ENCODE results near the gene OXNAD1. TPM values are rescaled to one million over a fixed set of nuclear protein-coding genes. Genes with fewer than 3 reads are reported as not detected.

The OXNAD1 gene, protein sequence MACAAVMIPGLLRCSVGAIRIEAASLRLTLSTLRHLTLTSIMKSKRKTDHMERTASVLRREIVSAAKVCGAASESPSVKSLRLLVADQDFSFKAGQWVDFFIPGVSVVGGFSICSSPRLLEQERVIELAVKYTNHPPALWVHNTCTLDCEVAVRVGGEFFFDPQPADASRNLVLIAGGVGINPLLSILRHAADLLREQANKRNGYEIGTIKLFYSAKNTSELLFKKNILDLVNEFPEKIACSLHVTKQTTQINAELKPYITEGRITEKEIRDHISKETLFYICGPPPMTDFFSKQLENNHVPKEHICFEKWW
- total RNA-seq (ENCODE audit: insufficient read depth, low replicate concordance) = 26.5 TPM

DNA sequence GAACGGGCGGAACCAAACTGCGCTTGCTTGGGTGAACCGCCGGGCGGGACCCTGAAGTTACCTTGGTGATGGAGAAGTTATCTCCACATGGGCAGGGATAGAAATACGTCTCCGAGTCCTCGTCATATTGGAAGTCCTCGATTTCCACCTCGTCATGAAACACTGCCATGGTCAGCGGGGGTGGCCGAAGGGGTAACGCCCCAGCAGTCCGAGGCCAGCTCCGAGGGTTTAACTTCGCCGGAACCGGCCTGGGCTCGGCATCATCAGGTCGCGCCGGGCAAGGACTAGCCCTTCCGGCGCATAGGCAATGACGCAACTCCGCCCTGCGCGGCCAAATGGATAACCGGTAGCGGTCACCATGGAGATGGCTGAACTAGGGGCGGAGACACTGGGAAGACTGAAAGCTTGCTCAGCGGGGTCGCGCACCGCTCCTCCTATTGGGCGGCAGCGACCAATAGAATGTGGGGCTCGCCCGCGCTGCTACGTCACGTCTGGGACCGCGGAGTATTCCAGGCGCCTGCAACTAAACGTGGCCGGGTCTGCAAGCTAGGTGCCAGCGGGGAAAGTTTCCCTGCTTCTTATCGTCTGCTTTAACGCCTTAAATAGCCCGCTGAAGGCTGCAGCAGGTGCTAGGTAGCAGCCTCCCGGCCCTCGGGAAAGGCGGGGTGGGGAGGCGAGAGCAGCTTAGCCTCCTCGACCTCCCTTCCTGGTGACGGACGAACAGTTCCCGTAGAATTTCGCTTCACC, at the start of gene OXNAD1, which contains the start of gene DPH3:
Gene OXNAD1, plus strand, starts transcription at position 505 of the 747 bp plus-strand sequence. CDS start 5,741 bp downstream, outside the sequence.
Gene DPH3, minus strand, starts transcription at position 236 of the 747 bp plus-strand sequence. Its CDS starts 67 bp downstream, at position 169.
- DNase-seq (ENCODE audit: low spot score) = peak; percentile 100

DNA sequence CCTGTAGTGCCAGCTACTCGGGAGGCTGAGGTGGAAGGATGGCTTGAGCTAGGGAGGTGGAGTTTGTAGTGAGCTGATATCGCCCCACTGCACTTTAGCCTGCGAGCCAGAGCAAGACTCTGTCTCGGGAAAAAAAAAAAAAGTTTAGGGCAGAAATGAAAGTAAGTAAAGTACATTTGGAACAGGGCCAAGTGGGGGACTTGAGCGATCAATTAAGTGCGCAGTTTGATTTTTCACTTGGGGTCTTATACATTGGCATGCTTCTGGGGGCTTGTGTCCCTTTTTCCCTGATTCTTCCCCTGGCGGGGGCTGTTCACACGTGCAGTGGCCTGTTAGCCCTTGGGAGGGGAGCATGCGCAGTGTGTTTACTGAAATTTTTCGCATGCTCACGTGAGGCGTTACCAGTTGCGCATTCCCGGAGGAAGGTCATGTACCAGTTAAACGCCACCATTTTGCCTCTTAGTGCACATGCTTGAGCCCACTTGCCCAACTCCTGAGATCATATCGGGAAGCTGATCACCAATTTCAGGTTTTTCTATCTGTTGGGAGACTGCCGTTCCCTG, 48.6 kb upstream of the OXNAD1 start:
- DNase-seq (ENCODE audit: low spot score) = no peak

GRCh38 chr3:16219777-16220176, 45.2 kb upstream of the OXNAD1 start:
- DNase-seq (ENCODE audit: low spot score) = no peak

DNA sequence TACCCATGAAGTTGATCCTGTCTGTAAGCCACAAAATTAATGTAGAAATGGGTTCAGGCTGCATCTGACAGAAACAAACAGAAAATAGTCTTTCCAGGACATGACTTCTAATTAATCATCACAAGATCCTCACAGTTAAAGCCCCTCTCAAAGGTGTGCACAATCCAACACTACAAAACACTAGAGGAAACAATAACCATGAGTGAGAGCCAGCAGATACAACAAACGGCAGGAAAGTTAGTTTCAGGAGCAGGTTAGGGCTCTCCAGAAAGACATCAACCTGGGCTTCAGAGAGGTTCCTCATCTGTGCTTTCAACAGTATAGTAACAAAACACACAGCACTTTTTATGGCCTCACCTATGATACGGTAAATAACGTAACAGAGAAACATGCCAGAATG, 43.0 kb upstream of the OXNAD1 start:
- DNase-seq (ENCODE audit: low spot score) = no peak

GRCh38 chr3:16222547-16222946, 42.5 kb upstream of the OXNAD1 start:
- no peak for DNase-seq (ENCODE audit: low spot score)

GRCh38 chr3:16224325-16224724, 40.7 kb upstream of the OXNAD1 start:
- DNase-seq (ENCODE audit: low spot score) = no peak

- no peak for DNase-seq (ENCODE audit: low spot score)
Measured at GRCh38 chr3:16227566-16227965, 37.4 kb upstream of the OXNAD1 start.

GRCh38 chr3:16229681-16230080, 35.3 kb upstream of the OXNAD1 start:
- DNase-seq (ENCODE audit: low spot score) = no peak

GRCh38 chr3:16231983-16232382, 33.0 kb upstream of the OXNAD1 start:
- DNase-seq (ENCODE audit: low spot score) = no peak

DNA sequence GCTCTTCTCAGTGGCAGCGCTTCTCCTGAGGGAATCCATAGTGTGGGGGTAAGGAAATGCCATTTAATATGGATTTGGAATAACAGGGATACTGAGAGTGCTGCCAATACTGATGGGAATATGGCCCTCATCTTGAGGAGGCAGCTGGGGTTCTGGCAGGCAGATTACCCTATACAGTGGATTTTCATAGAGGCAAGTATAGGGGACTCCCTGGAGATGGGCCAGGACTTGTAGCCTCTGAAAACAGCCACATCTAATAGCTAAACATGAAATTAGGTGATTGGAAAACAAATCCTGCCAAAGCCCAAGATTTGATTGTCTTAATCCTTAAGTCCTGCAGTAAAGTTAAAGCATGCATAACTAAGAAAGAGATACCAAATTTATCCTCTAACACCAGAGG, 31.2 kb upstream of the OXNAD1 start:
- no peak for DNase-seq (ENCODE audit: low spot score)

DNA sequence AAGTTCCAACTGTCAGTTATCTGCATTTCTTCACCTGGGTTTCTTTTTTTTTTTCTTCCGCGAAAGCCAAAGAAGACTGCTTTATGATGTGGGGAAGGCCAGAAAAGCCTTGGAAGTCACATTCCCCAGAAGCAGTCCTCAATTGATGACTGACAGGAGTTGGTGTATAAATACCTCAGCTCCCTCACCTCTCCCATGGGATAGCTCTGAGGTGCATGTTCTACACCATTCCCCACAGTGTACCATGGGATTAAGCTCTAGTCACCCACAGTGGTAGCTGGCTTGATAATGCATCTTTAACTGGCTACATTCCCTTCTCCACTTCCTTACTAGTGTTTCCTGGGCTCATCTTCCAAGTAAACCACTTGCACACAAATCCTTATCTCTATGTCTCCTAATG, 30.7 kb upstream of the OXNAD1 start:
- no peak for DNase-seq (ENCODE audit: low spot score)

DNA sequence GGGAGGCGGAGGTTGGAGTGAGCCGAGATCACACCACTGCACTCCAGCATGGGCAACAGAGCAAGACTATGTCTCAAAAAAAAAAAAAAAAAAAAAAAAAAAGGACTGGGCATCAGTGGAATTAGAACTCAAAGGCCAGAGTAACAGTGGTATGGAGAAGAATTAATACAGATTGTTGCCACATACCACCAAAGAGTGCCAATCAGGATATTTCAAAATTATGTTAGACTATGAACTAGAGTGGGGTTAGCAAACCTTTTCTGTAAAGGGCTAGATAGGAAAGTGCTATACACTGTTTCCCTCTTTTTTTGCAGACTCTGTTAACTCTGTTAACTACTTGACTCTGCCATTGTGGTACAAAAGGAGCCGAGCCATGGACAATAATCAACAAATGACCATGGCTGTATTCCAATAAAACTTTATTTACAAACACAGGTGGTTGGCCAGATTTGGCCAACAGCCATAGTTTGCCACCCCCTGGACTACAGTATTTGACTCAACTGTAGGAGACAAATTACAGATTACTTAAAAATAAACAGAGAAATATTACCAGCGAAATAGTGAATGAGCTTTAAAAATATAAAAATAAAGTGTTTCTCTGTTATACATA, 28.9 kb upstream of the OXNAD1 start:
- no peak for DNase-seq (ENCODE audit: low spot score)

DNA sequence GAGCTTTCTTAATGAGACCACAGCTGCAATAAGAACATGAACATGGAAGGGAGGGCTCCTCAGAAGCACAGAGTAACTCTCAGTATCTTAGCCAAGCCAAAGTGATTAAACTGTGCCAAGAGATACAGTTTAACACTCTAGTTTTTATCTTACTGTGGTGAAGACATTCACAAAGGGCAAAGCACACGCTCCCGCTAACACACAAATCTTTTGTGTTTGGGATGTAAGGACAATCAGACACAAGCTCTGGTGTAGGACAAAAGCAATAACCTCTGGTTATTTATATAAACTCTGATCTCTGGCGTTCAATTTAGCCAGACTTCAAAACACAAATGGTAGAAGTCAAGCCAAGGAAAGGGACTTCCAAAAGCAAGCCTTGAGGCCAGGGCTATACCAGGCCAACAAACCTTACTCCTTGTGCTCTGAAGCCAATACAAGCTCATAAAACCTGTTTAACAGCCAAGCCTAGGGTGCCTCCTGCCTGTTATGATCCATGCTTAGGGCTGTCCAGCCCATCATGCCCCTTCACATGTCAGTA, 28.1 kb upstream of the OXNAD1 start:
- DNase-seq (ENCODE audit: low spot score) = no peak

DNA sequence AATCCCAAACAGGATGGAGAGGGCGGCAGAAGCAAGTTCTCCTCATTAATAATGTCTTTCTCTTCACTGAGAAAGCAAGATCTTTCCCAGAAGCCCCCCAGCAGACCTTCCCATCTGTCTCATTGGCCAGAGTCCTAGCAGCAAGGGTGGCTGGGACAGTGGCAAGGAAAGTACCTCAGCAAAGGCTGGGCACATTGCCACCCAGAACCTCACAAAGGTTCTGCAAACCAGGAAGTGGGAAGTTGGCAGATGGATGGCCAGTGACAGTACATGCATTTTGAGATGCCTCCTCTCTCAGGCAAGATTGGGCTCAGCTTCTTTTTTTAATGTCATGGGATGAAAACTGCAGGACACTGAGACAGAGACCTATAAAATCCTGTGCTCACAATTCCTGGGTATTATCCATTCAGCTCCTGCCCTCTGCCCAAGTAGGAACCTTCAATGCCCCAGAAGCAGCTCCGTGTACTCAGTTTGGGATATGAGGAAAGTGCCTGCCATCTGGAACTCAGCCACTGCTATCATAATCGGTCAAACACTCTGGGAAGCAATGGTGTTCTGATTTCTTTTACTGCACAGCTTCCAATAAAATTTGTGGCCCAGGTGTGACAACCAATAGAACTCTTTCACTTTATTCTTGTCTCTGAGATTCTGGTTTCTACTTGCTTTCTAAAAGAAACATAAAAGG, 25.8 kb upstream of the OXNAD1 start:
- no peak for DNase-seq (ENCODE audit: low spot score)

GRCh38 chr3:16239780-16240179, 25.2 kb upstream of the OXNAD1 start:
- DNase-seq (ENCODE audit: low spot score) = peak; percentile 91

DNA sequence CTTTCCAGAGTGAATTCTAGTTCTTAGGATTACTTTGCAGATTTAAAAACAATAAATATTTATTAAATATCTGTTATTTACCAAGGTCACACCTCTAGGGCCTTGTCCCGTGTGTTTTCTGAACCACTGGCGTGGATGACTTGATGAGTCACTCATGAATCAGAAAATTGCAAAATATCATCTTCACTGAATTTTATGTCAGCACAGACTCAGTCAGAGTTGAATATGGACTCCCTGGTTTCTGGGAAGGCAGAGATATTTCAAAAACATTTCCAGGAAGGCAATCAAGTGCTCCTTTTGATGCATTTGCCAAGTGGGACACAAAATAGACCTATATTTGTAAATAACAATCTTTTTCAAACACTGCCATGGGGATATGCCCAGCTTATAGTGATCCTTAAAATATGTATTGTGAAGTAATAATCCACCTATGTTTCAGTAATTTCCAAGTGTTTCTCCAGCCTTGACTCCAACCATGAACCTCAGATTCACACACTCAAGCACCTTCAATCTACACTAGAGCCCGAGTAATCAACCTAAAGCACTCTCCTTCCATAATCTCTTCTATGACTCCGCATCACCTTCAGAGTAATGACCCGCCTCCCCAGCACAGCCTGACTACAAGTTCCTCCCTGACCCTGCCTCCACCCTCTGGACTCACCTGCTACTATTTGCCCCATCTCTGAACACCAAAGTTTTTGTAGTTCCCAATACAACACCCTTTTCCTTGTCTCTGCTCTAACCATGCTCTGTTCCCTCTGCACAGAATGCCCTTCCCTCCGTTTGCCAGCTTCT, 24.6 kb upstream of the OXNAD1 start:
- DNase-seq (ENCODE audit: low spot score) = peak; percentile 77

DNA sequence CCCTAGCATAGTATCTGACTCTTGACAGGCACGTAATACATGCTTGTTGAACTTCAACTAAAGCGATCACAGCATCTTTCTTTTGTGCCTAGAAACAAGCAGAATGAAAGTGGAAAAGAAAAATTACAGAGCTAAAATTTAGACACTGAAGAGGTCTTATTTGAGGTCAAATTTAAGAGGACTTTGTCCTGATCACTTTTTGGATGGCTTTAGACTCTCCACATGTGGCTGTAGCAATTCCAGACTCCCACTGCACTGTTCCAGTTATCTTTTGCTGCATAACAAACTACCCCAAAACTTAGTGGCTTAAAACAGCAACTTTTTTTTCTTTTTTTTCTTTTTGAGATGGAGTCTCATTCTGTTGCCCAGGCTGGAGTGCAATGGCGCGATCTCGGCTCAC, 23.8 kb upstream of the OXNAD1 start:
- DNase-seq (ENCODE audit: low spot score) = no peak

DNA sequence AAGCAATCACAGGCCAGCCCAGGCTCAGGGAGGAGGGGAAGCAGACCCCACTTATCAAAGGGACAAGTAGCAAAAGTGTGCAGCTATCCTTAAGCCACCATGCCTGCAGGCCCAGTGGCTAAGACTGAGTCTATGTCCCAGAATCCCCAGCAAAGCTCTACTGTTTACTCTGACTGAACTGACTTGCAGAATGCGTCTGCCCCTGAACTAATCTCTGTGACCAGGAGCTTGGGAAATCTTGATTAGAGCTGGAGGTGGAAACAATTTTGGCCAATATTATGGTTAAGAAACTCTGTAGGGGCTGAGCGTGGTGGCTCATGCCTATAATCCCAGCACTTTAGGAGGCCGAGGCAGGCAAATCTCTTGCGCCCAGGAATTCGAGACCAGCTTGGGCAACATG, 22.8 kb upstream of the OXNAD1 start:
- no peak for DNase-seq (ENCODE audit: low spot score)

DNA sequence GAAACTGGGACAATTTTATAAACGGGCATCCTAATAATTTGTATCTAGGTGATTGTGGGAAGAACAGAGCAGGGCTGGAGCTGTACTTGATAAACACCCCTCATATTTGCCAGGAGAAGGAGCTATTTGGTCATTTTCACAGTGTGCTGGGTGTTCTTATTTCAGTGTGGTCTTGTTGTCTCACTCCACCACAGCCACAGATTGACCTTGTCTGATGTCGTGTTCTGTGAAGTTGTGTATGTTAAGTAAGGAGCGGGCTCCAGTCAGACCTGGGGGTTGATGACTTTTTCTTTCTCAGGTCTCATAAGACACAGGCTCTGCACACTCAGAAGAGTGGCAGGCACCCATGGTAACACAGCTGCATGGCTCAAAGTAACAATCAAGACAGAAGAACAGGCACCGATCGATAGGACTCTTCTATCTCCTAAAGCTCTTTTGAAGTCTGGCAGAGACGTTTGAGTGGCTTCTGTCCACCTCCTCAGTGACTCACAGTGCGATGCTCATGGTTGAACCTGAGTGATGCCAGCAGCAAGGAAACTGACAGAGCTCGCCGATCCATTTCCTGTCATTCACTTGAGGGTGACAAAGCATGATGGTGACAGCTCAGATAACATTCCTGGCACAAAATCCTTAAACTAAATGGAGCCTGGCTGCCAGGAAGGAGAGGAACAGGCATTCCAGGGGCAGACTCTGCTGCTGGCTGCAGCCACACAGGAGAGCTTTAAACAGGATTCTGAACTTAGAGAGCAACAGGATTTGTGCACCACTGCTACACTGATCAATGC, 21.1 kb upstream of the OXNAD1 start:
- no peak for DNase-seq (ENCODE audit: low spot score)

DNA sequence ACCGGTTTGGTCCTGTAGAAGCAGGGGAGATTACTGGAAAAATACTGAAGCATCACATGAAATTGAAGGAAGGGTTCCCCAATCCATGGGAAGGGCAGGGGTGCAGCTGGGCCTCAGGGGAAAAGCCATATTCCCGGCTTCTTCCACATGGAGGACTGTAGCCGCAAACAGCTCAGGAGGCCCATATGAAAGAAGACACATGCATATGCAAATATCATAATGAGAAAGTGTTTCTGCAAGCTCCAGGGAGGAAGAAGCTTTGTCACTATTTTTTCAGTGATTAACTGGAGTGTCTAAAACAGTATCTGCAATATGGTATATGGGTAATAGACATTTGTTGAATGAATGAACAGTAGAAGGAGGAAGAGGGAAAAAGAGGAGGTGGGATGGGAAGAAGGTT, 19.4 kb upstream of the OXNAD1 start:
- DNase-seq (ENCODE audit: low spot score) = no peak

Measured in umbilical cord (tissue), 2 donors.